Lower leg skin (tissue), 4 donors: Measurements from ENCODE around the gene DNAH1. TPM values are rescaled to one million over a fixed set of nuclear protein-coding genes. Genes with fewer than 3 reads are reported as not detected.

ENCODE experiments used
- DNase-seq, 2 donors: peaks; one replicate each; pipeline ENCODE4 v3.0.0-alpha.2; 2019; ENCODE audit warnings: low spot score in 2 of 2
- H3K4me3 ChIP-seq: fragments of 200-600 bp; sonication (generic); 2 replicates; pipeline ENCODE4 v1.5.1; 2017; ENCODE audit warnings: mild to moderate bottlenecking, low read depth; ENCODE audit not compliant: poor library complexity, severe bottlenecking
- CTCF ChIP-seq, 3 donors: fragments of 450-650 bp; IDR thresholded peaks; one replicate each; pipeline ENCODE4 v1.5.1; 2016; ENCODE audit warnings: antibody characterized with exemption in 3 of 3, mild to moderate bottlenecking in 3 of 3, moderate library complexity in 2 of 3
- POLR2A ChIP-seq, 2 donors: fragments of 450-650 bp; IDR thresholded peaks; one replicate each; pipeline ENCODE4 v1.6.1; 2016 to 2017; ENCODE audit warnings: antibody characterized with exemption in 2 of 2, mild to moderate bottlenecking in 1 of 2, moderate library complexity in 1 of 2
- WGBS, 2 donors: methylation state at CpG; one replicate each; pipeline ENCODE4 v1.1.5; 2018; 5-methylcytosine and 5-hydroxymethylcytosine counted together
- intact Hi-C: fragments of 100-400 bp; cut with DNase I; formaldehyde crosslinking; loops from one replicate; pipeline ENCODE4 v1.15.0; 2023; ENCODE audit warnings: low total_unique reads
- total RNA-seq, 4 donors: library from RNA; depleted of rRNA; stranded (reverse); fragments of >200 nt; gene quantifications; one replicate each; pipeline ENCODE4 v1.1.0, GENCODE V29; 2016

The DNAH1 gene
- total RNA-seq, 4 donors from 2014 or later: 2.0 to 5.9 (median 5.0) TPM

- TF ChIP-seq POLR2A (IDR thresholded peaks at IDR 0.05) (no peak), CTCF (IDR thresholded peaks at IDR 0.05) (no peak)
- intact Hi-C loops: no loop called here
- WGBS, 2 donors: 94 to 96% methylated on average over 12 of the region's 12 CpGs
- H3K4me3 ChIP-seq: no peak overlapping the region
- no peak for DNase-seq
These were observed 75.0 kb downstream of the DNAH1 start for GRCh38 chr3:52391096-52391495.

- no peak overlapping the region for H3K4me3 ChIP-seq
- no peak for TF ChIP-seq CTCF (IDR thresholded peaks at IDR 0.05)
- TF ChIP-seq POLR2A (IDR thresholded peaks at IDR 0.05): no peak
- no peak for DNase-seq
- intact Hi-C loops: no loop called here
- 93 to 97% methylated on average over 14 to 16 of the region's 16 CpGs for WGBS, 2 donors
These were observed 76.3 kb downstream of the DNAH1 start for GRCh38 chr3:52392216-52392930.

- no peak overlapping the region for H3K4me3 ChIP-seq
- intact Hi-C loops: no loop called here
- 88 to 91% methylated on average over 18 of the region's 18 CpGs for WGBS, 2 donors
- DNase-seq: no peak
- no peak for TF ChIP-seq POLR2A (IDR thresholded peaks at IDR 0.05)
- TF ChIP-seq CTCF (IDR thresholded peaks at IDR 0.05): no peak
These were observed 77.2 kb downstream of the DNAH1 start for GRCh38 chr3:52393131-52393807.

GRCh38 chr3:52393959-52394670 lies 78.0 kb downstream of the DNAH1 start:
- WGBS, 2 donors: 93% methylated on average over 18 of the region's 18 CpGs
- TF ChIP-seq POLR2A (IDR thresholded peaks at IDR 0.05) (no peak), CTCF (IDR thresholded peaks at IDR 0.05) (no peak)
- intact Hi-C loops: no loop called here
- no peak overlapping the region for H3K4me3 ChIP-seq
- no peak for DNase-seq

- intact Hi-C loops: no loop called here
- no peak overlapping the region for H3K4me3 ChIP-seq
- DNase-seq: no peak
- WGBS, 2 donors: 90 to 93% methylated on average over 8 to 10 of the region's 10 CpGs
- no peak for TF ChIP-seq POLR2A (IDR thresholded peaks at IDR 0.05)
- no peak for TF ChIP-seq CTCF (IDR thresholded peaks at IDR 0.05)
These were observed 78.8 kb downstream of the DNAH1 start for GRCh38 chr3:52394751-52395502.
